ENCODE results near the gene RUNX3. TPM values are rescaled to one million over a fixed set of nuclear protein-coding genes. Genes with fewer than 3 reads are reported as not detected.

The RUNX3 gene
- total RNA-seq, 1 experiment from 2014 or later, result 1.1 TPM

GRCh38 chr1:24914226-24915069 lies 15.6 kb downstream of the RUNX3 start:
- Mint-ChIP-seq H3K9me3 (ENCODE audit: unreplicated experiment) (no peaks in the 10 kb centered on the region), H3K27ac (ENCODE audit: unreplicated experiment) (no peak overlapping the region)

DNA sequence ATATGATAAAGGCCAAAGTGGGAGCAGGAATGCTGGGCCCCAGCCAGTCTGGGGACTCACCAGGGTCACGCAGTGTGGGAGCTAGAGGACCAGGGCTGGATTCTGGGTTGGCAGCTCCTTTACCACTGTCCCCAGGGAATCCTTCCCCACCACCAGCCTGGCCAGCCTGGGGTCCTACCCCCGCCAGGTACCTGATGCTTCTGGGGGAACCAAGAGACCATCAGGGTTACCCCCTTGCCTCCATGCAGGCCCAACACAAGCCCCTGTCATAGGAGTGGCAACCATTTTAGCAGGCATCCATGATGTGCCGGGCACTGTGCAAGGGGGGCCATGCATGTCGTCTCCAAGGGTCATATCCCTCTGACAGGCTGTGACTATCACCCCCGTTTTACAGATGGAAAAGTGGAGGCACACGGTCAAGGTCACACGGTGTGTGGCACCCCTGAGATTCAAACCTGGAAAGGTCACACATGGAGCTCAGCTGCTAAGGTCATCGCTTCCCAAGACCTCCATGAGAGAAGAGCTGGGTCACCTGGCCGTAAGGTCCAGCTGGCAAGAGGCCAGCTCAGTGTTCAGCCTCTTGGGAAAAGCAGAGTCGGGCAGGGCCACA lies 16.4 kb downstream of the RUNX3 start:
- CTCF ChIA-PET, result no interaction called here
- Mint-ChIP-seq H3K4me3 (ENCODE audit: unreplicated experiment) (no peak overlapping the region), H3K27me3 (ENCODE audit: insufficient read depth, unreplicated experiment) (no peaks in the 10 kb centered on the region), H3K4me1 (ENCODE audit: low read depth, unreplicated experiment) (peaks cover 7% of the 10 kb centered on the region), H3K36me3 (ENCODE audit: insufficient read depth, unreplicated experiment) (no peaks in the 10 kb centered on the region), H3K27ac (ENCODE audit: unreplicated experiment) (no peak overlapping the region), H3K9me3 (ENCODE audit: unreplicated experiment) (no peaks in the 10 kb centered on the region)
- Histone ChIP-seq H3K9me3 (no peaks in the 10 kb centered on the region), H3K4me3 (ENCODE audit: low read depth, low read length) (no peak overlapping the region), H3K36me3 (ENCODE audit: control insufficient read depth, insufficient read depth, low read length) (no peaks in the 10 kb centered on the region), H3K4me1 (no peaks in the 10 kb centered on the region), H3K27me3 (replicated peaks; ENCODE audit: control insufficient read depth, insufficient read depth, low read length) (no peaks in the 10 kb centered on the region)
- POLR2A ChIA-PET, result no interaction called here
- no peak for DNase-seq
- TF ChIP-seq CTCF (IDR thresholded peaks at IDR 0.05; ENCODE audit: insufficient read depth in 1 of 2, low read depth in 1 of 2, low read length in 1 of 2, severe bottlenecking in 1 of 2, unreplicated experiment in 1 of 2), result no peak
- intact Hi-C loops (cut with micrococcal nuclease; ENCODE audit: unreplicated experiment), result no loop called here
- BruUV-seq (replicated peaks), result no TSS peak

More at GRCh38 chr1:24914226-24915069, 15.6 kb downstream of the RUNX3 start:
- Mint-ChIP-seq H3K36me3 (ENCODE audit: insufficient read depth, unreplicated experiment) (no peaks in the 10 kb centered on the region), H3K4me1 (ENCODE audit: low read depth, unreplicated experiment) (peaks cover 4% of the 10 kb centered on the region), H3K4me3 (ENCODE audit: unreplicated experiment) (no peak overlapping the region), H3K27me3 (ENCODE audit: insufficient read depth, unreplicated experiment) (no peaks in the 10 kb centered on the region)
- no peaks in the 10 kb centered on the region for H3K9me3 ChIP-seq
- no peaks in the 10 kb centered on the region for H3K4me1 ChIP-seq
- ChIA-PET CTCF (no interaction called here), POLR2A (no interaction called here)
- no peak overlapping the region for H3K4me3 ChIP-seq (ENCODE audit: low read depth, low read length)
- TF ChIP-seq CTCF (IDR thresholded peaks at IDR 0.05; ENCODE audit: insufficient read depth in 1 of 2, low read depth in 1 of 2, low read length in 1 of 2, severe bottlenecking in 1 of 2, unreplicated experiment in 1 of 2), result no peak
- intact Hi-C loops (cut with micrococcal nuclease; ENCODE audit: unreplicated experiment), result no loop called here
- no peaks in the 10 kb centered on the region for H3K36me3 ChIP-seq (ENCODE audit: control insufficient read depth, insufficient read depth, low read length)
- no peak for DNase-seq
- H3K27me3 ChIP-seq (replicated peaks; ENCODE audit: control insufficient read depth, insufficient read depth, low read length), result no peaks in the 10 kb centered on the region
- BruUV-seq (replicated peaks), result no TSS peak

GRCh38 chr1:24913274-24913604 lies 16.8 kb downstream of the RUNX3 start:
- intact Hi-C loops (cut with micrococcal nuclease; ENCODE audit: unreplicated experiment), result no loop called here
- Histone ChIP-seq H3K4me3 (ENCODE audit: low read depth, low read length) (no peak overlapping the region), H3K27me3 (replicated peaks; ENCODE audit: control insufficient read depth, insufficient read depth, low read length) (no peaks in the 10 kb centered on the region), H3K4me1 (no peaks in the 10 kb centered on the region), H3K9me3 (no peaks in the 10 kb centered on the region), H3K36me3 (ENCODE audit: control insufficient read depth, insufficient read depth, low read length) (no peaks in the 10 kb centered on the region)
- ChIA-PET CTCF (no interaction called here), POLR2A (no interaction called here)
- H3K4me1 Mint-ChIP-seq (ENCODE audit: low read depth, unreplicated experiment), result peaks cover 7% of the 10 kb centered on the region
- H3K27me3 Mint-ChIP-seq (ENCODE audit: insufficient read depth, unreplicated experiment), result no peaks in the 10 kb centered on the region
- BruUV-seq (replicated peaks), result no TSS peak
- no peak for TF ChIP-seq CTCF (IDR thresholded peaks at IDR 0.05; ENCODE audit: insufficient read depth in 1 of 2, low read depth in 1 of 2, low read length in 1 of 2, severe bottlenecking in 1 of 2, unreplicated experiment in 1 of 2)
- H3K9me3 Mint-ChIP-seq (ENCODE audit: unreplicated experiment), result no peaks in the 10 kb centered on the region
- no peak for DNase-seq
- no peaks in the 10 kb centered on the region for H3K36me3 Mint-ChIP-seq (ENCODE audit: insufficient read depth, unreplicated experiment)
- H3K27ac Mint-ChIP-seq (ENCODE audit: unreplicated experiment), result no peak overlapping the region
- no peak overlapping the region for H3K4me3 Mint-ChIP-seq (ENCODE audit: unreplicated experiment)

Data from Caco-2 (cell line).